ENCODE data around the gene ALDH8A1. TPM values are rescaled to one million over a fixed set of nuclear protein-coding genes. Genes with fewer than 3 reads are reported as not detected.
"Not testable (repeated sequence)": the region's sequence is repeated elsewhere in the genome, so short reads cannot be mapped to it uniquely, and the experiment has no call there.

The ALDH8A1 gene
- total RNA-seq, 1 experiment from 2014 or later, result 0.29 TPM

DNA sequence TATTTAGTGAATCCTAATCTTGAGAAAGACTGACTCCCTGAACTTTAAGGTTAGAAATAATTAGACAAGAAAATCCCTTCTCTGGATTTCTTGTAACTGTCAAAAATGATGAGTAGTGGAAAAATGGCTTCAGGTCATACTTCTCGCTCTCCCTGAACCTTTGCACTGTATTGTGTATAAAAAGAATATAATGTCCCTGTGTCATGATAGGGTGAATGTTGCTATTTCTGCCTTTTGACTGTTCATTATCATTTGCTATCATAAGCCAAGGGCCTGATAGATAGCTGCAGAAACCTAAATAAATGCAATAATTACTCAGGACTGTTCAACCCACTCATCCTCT, 39.3 kb downstream of the ALDH8A1 start:
- Histone ChIP-seq H3K9me3 (no peaks in the 10 kb centered on the region), H3K4me1 (peaks cover 3% of the 10 kb centered on the region; the same call in 1 of the 2 replicates), H3K27me3 (replicated peaks; ENCODE audit: control insufficient read depth, insufficient read depth, low read length) (no peaks in the 10 kb centered on the region), H3K36me3 (ENCODE audit: control insufficient read depth, insufficient read depth, low read length) (no peaks in the 10 kb centered on the region), H3K4me3 (ENCODE audit: low read depth, low read length) (no peak overlapping the region)
- DNase-seq, result no peak
- TF ChIP-seq, protein P1, sequence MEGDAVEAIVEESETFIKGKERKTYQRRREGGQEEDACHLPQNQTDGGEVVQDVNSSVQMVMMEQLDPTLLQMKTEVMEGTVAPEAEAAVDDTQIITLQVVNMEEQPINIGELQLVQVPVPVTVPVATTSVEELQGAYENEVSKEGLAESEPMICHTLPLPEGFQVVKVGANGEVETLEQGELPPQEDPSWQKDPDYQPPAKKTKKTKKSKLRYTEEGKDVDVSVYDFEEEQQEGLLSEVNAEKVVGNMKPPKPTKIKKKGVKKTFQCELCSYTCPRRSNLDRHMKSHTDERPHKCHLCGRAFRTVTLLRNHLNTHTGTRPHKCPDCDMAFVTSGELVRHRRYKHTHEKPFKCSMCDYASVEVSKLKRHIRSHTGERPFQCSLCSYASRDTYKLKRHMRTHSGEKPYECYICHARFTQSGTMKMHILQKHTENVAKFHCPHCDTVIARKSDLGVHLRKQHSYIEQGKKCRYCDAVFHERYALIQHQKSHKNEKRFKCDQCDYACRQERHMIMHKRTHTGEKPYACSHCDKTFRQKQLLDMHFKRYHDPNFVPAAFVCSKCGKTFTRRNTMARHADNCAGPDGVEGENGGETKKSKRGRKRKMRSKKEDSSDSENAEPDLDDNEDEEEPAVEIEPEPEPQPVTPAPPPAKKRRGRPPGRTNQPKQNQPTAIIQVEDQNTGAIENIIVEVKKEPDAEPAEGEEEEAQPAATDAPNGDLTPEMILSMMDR (IDR thresholded peaks at IDR 0.05; ENCODE audit: insufficient read depth in 1 of 2, low read depth in 1 of 2, low read length in 1 of 2, severe bottlenecking in 1 of 2, unreplicated experiment in 1 of 2), result no peak
- ChIA-PET CTCF (no interaction called here), POLR2A (no interaction called here)
- Mint-ChIP-seq H3K27me3 (ENCODE audit: insufficient read depth, unreplicated experiment) (no peaks in the 10 kb centered on the region), H3K9me3 (ENCODE audit: unreplicated experiment) (no peaks in the 10 kb centered on the region), H3K4me1 (ENCODE audit: low read depth, unreplicated experiment) (no peaks in the 10 kb centered on the region), H3K27ac (ENCODE audit: unreplicated experiment) (no peak overlapping the region), H3K4me3 (ENCODE audit: unreplicated experiment) (no peak overlapping the region), H3K36me3 (ENCODE audit: insufficient read depth, unreplicated experiment) (no peaks in the 10 kb centered on the region)
- intact Hi-C loops (cut with micrococcal nuclease; ENCODE audit: unreplicated experiment), result no loop called here
- no TSS peak for BruUV-seq (replicated peaks)

DNA sequence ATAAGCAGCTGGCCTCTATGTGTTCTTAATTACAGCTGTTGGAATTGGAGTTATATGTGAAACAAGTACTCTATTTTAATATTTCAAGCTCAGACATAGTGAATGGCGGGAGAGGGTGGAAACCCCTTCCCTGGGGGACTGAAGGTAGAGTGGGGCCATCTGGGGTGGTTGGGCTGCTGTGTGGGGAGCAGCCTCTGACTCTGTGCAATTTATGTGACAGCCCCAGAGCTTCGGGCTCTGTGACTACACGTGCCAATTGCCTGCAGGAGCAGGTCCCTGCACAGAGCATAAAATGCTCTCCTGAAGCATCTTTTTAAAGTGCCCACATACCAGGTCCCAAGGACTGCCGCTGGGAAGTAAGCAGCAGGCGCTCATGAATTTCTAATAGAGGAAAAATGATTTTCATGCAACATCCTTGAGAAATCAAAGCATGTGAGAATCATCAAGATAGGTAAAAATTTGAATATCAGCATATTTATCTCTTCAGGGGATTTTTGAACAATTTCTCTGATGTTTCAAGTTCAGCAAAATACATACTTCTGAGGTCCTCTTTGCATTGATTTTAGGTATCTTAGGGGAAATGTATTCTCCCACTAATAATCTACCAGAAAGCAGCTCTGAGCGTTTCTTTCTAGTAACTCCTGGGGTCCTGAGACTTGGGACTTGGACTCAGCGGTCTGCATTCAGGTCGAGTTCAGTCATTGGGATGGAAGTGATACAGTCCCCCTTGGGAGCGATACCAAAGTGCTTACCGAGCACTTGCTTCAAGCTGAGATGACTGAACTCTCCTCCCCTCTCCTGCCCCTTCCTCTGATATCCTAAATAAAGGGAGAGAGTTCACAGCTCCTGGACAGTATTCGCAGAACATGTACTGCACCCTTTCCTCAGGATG, 40.0 kb downstream of the ALDH8A1 start:
- no peak overlapping the region for H3K27ac Mint-ChIP-seq (ENCODE audit: unreplicated experiment)
- ChIA-PET CTCF (no interaction called here), POLR2A (interaction anchor here (0.6 kb wide), 1 partner anchor 126 kb away, joined by 3 read pairs; no protein-coding TSS in a partner anchor)
- no peaks in the 10 kb centered on the region for H3K9me3 Mint-ChIP-seq (ENCODE audit: unreplicated experiment)
- H3K27me3 Mint-ChIP-seq (ENCODE audit: insufficient read depth, unreplicated experiment), result no peaks in the 10 kb centered on the region
- no TSS peak for BruUV-seq (replicated peaks)
- Histone ChIP-seq H3K4me3 (ENCODE audit: low read depth, low read length) (no peak overlapping the region), H3K36me3 (ENCODE audit: control insufficient read depth, insufficient read depth, low read length) (no peaks in the 10 kb centered on the region), H3K9me3 (no peaks in the 10 kb centered on the region), H3K27me3 (replicated peaks; ENCODE audit: control insufficient read depth, insufficient read depth, low read length) (no peaks in the 10 kb centered on the region), H3K4me1 (peaks cover 3% of the 10 kb centered on the region; the same call in 1 of the 2 replicates)
- intact Hi-C loops (cut with micrococcal nuclease; ENCODE audit: unreplicated experiment), result no loop called here
- DNase-seq, result no peak
- H3K4me3 Mint-ChIP-seq (ENCODE audit: unreplicated experiment), result no peak overlapping the region
- no peaks in the 10 kb centered on the region for H3K4me1 Mint-ChIP-seq (ENCODE audit: low read depth, unreplicated experiment)
- no peaks in the 10 kb centered on the region for H3K36me3 Mint-ChIP-seq (ENCODE audit: insufficient read depth, unreplicated experiment)
- TF ChIP-seq, protein P1 (IDR thresholded peaks at IDR 0.05; ENCODE audit: insufficient read depth in 1 of 2, low read depth in 1 of 2, low read length in 1 of 2, severe bottlenecking in 1 of 2, unreplicated experiment in 1 of 2), result no peak

DNA sequence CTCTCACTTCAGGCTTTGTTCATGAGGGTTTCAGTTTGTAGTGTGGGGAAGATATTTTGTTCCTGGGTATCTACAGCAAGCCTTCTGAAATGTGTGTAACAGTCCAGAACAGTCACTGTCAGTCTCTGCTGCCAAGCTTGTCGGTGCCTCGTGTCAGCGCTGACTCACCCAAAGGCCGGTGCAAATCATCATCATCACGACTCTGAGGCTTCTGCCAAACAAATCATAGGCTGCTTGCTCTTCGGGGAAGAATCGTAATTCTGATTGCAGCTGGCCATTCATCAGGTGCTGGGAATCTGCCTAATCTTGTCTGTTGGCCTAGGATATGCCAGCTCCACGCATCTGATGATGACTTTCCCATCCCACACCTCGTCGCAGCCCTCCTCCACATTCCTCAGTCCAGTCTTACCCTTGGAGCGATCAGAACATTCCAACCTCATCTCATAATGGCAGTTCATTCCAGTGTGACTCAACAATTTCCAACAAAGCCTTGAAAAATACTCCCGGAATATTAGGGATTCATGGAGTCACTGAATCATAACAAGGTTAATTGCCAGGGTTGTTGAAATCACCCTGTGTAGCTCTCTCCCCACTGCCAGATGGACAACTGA, 40.9 kb downstream of the ALDH8A1 start:
- Mint-ChIP-seq H3K36me3 (ENCODE audit: insufficient read depth, unreplicated experiment) (no peaks in the 10 kb centered on the region), H3K9me3 (ENCODE audit: unreplicated experiment) (no peaks in the 10 kb centered on the region), H3K27ac (ENCODE audit: unreplicated experiment) (no peak overlapping the region), H3K4me1 (ENCODE audit: low read depth, unreplicated experiment) (no peaks in the 10 kb centered on the region), H3K4me3 (ENCODE audit: unreplicated experiment) (no peak overlapping the region), H3K27me3 (ENCODE audit: insufficient read depth, unreplicated experiment) (no peaks in the 10 kb centered on the region)
- BruUV-seq (replicated peaks), result no TSS peak
- Histone ChIP-seq H3K4me3 (ENCODE audit: low read depth, low read length) (no peak overlapping the region), H3K9me3 (no peaks in the 10 kb centered on the region), H3K27me3 (replicated peaks; ENCODE audit: control insufficient read depth, insufficient read depth, low read length) (no peaks in the 10 kb centered on the region), H3K36me3 (ENCODE audit: control insufficient read depth, insufficient read depth, low read length) (no peaks in the 10 kb centered on the region), H3K4me1 (peaks cover 3% of the 10 kb centered on the region; the same call in 1 of the 2 replicates)
- intact Hi-C loops (cut with micrococcal nuclease; ENCODE audit: unreplicated experiment), result no loop called here
- DNase-seq, result no peak
- ChIA-PET POLR2A (interaction anchor here (0.6 kb wide), 1 partner anchor 127 kb away, joined by 3 read pairs; no protein-coding TSS in a partner anchor), CTCF (no interaction called here)
- TF ChIP-seq, protein P1 (IDR thresholded peaks at IDR 0.05; ENCODE audit: insufficient read depth in 1 of 2, low read depth in 1 of 2, low read length in 1 of 2, severe bottlenecking in 1 of 2, unreplicated experiment in 1 of 2), result no peak

DNA sequence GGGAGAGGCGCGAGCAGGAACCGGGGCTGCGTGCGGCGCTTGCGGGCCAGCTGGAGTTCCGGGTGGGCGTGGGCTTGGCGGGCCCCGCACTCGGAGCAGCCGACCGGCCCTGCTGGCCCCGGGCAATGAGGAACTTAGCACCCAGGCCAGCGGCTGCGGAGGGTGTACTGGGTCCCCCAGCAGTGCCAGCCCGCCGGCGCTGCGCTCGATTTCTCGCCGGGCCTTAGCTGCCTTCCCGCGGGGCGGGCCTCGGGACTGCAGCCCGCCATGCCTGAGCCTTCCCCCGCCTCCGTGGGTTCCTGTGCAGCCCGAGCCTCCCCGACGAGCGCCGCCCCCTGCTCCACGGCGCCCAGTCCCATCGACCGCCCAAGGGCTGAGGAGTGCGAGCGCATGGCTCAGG, 45.2 kb downstream of the ALDH8A1 start:
- intact Hi-C loops (cut with micrococcal nuclease; ENCODE audit: unreplicated experiment); H3K4me1 Mint-ChIP-seq (ENCODE audit: low read depth, unreplicated experiment); BruUV-seq (replicated peaks); H3K4me3 ChIP-seq (ENCODE audit: low read depth, low read length); H3K9me3 Mint-ChIP-seq (ENCODE audit: unreplicated experiment); H3K36me3 Mint-ChIP-seq (ENCODE audit: insufficient read depth, unreplicated experiment); H3K9me3 ChIP-seq; H3K27me3 ChIP-seq (replicated peaks; ENCODE audit: control insufficient read depth, insufficient read depth, low read length); H3K4me3 Mint-ChIP-seq (ENCODE audit: unreplicated experiment); H3K4me1 ChIP-seq; DNase-seq; H3K36me3 ChIP-seq (ENCODE audit: control insufficient read depth, insufficient read depth, low read length); CTCF ChIA-PET; H3K27ac Mint-ChIP-seq (ENCODE audit: unreplicated experiment); H3K27me3 Mint-ChIP-seq (ENCODE audit: insufficient read depth, unreplicated experiment); POLR2A ChIA-PET: not testable (repeated sequence)
